Bronchial epithelial cell (primary cell): Measurements from ENCODE around the gene RMDN3. TPM values are rescaled to one million over a fixed set of nuclear protein-coding genes. Genes with fewer than 3 reads are reported as not detected.

Source experiments
- DNase-seq: peaks from one replicate; pipeline ENCODE4 v3.0.0-alpha.2; 2010; ENCODE audit warnings: low read depth
- FAIRE-seq: peaks from 2 replicates; lab custom pipeline; 2011; peaks lifted over from hg19 to GRCh38; lab: Jason Lieb, UNC
- H3K27me3 ChIP-seq: 2 replicates; pipeline ENCODE4 v1.5.1; 2011; ENCODE audit warnings: low read length; ENCODE audit not compliant: control insufficient read depth, insufficient read depth
- H3K36me3 ChIP-seq: 2 replicates; pipeline ENCODE4 v1.5.1; 2011; ENCODE audit warnings: low read length; ENCODE audit not compliant: control insufficient read depth, insufficient read depth
- H3K4me3 ChIP-seq: 2 replicates; pipeline ENCODE4 v1.5.1; 2011; ENCODE audit warnings: mild to moderate bottlenecking, low read depth, low read length, control low read depth
- total RNA-seq: library from RNA; depleted of rRNA; stranded (reverse); fragments of >200 nt; gene quantifications from 2 replicates; pipeline ENCODE4 v1.2.1, GENCODE V29; 2014
- TF ChIP-seq, protein P1 (sequence below): IDR thresholded peaks from 2 replicates; pipeline ENCODE4 v1.5.1; 2011; ENCODE audit warnings: mild to moderate bottlenecking, moderate library complexity, low read length, control low read depth, inconsistent platforms; ENCODE audit not compliant: insufficient read depth, severe bottlenecking

Gene RMDN3
- total RNA-seq, 1 donor from 2014 or later: 15.0 TPM

DNA sequence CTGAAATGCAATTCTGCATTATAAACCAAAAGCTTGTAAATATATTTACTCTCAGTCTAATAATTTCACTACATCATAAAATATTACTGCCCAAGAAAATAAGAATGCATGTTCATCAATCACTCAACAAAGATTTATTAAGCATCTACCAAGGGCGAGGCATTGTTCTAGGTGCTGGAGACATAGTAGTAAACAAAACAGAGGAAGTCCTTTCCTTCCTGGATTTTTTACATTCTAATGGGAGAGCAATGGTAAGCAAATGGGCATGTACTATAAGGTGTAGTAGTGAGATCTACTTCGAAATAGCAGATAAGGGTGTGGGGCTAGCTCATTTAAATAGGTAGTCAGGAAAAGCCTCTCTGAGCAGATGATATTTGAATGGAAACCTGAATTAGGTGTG, 41.0 kb upstream of the RMDN3 start:
- no peak for DNase-seq
- Histone ChIP-seq H3K4me3 (no peak overlapping the region), H3K36me3 (no peaks in the 10 kb centered on the region), H3K27me3 (no peaks in the 10 kb centered on the region)
- FAIRE-seq: no peak
- TF ChIP-seq, protein P1, sequence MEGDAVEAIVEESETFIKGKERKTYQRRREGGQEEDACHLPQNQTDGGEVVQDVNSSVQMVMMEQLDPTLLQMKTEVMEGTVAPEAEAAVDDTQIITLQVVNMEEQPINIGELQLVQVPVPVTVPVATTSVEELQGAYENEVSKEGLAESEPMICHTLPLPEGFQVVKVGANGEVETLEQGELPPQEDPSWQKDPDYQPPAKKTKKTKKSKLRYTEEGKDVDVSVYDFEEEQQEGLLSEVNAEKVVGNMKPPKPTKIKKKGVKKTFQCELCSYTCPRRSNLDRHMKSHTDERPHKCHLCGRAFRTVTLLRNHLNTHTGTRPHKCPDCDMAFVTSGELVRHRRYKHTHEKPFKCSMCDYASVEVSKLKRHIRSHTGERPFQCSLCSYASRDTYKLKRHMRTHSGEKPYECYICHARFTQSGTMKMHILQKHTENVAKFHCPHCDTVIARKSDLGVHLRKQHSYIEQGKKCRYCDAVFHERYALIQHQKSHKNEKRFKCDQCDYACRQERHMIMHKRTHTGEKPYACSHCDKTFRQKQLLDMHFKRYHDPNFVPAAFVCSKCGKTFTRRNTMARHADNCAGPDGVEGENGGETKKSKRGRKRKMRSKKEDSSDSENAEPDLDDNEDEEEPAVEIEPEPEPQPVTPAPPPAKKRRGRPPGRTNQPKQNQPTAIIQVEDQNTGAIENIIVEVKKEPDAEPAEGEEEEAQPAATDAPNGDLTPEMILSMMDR: no peak

DNA sequence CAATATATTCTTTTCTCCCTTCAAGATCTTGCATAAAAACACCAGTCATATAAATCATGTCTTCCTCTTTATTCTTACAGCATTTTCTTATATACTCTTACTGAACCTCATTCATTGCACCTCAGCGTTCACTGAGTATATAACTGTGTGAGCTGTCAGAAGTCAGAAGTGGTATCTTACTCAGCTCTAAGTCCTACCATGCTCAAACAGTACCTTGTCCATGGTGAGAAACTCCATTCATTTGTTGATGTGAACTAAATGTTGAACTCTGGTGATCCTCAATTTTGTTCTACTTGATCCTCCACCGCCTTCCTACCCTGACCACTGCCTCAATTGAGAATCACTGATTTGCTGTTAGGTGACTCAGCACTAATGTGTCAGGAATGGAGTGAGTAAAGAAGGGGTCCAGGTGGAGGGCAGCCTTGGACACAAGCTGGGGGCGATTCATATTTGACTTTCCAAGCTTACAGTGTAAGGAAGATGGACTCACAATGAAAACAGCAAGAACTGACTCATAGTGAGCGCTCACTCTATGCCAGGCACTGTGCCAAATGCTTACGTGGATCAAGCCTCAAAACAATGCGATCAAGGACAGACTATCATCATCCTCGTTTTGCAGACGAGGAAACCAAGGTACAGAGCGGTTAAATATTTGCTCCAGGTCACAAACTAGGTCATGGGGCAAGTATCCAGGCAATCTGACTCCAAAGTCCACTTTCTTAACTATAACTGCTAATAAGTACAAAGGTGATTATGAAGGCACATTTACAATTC, 38.3 kb upstream of the RMDN3 start:
- Histone ChIP-seq H3K36me3 (no peaks in the 10 kb centered on the region), H3K4me3 (no peak overlapping the region), H3K27me3 (no peaks in the 10 kb centered on the region)
- FAIRE-seq (peak; percentile 36), DNase-seq (peak; percentile 98)
- TF ChIP-seq, protein P1: no peak

DNA sequence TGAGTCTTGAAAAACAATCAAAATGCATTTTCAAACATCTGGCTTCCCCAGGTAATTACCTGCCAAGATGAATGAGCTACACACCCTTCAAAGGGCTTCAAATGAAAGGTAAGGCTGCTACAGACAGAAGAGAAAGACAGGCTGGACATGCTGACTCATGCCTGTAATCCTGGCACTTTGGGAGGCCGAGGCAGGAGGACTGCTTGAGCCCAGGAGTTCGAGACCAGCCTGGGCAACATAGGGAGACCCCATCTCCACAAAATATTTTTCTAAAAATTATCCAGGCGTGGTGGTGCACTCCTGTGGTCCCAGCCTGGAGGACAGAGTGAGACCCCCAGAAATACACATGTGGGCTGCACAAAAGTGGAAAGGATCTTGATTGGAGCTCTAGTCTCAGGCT, 37.3 kb upstream of the RMDN3 start:
- Histone ChIP-seq H3K27me3 (no peaks in the 10 kb centered on the region), H3K36me3 (no peaks in the 10 kb centered on the region), H3K4me3 (no peak overlapping the region)
- FAIRE-seq: no peak
- no peak for DNase-seq
- TF ChIP-seq, protein P1: no peak

DNA sequence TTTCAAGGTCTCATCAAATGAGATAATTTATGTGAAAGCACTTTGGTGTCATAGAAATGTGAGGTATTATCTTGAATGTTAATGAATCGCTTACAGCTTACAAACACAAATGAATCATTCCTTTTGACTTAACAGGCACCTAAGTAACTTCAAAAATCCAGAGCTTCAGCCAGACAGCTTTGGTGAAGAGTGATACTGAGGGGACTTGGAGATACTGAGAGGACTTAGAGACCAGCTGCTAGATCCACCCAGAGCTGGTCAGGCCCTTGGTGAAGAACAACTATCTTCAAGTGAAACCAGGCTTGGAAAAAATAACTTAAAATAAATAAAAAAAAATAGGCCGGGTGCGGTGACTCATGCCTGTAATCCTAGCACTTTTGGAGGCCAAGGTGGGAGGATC, 35.7 kb upstream of the RMDN3 start:
- H3K4me3 ChIP-seq: no peak overlapping the region
- no peak for FAIRE-seq
- H3K27me3 ChIP-seq: no peaks in the 10 kb centered on the region
- TF ChIP-seq, protein P1: no peak
- peak; percentile 71 for DNase-seq
- H3K36me3 ChIP-seq: no peaks in the 10 kb centered on the region

DNA sequence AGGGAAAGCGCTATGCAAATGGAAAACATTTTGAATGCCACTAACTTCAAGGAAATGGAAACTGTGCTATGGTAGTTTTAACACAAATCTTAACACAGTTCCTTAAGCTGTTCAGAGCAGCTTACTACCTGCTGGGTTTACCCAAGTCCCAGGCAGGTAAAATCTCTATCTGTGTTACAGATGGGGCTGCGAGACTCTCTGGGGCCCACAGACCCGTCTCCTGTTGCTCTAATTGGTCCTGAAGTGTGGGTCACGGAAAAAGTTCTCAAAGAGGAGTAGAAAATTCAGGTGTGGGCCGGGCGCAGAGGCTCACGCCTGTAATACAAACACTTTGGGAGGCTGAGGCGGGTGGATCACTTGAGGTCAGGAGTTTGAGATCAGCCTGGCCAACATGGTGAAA, 34.9 kb upstream of the RMDN3 start:
- no peak for DNase-seq
- no peak overlapping the region for H3K4me3 ChIP-seq
- TF ChIP-seq, protein P1: no peak
- H3K27me3 ChIP-seq: no peaks in the 10 kb centered on the region
- no peaks in the 10 kb centered on the region for H3K36me3 ChIP-seq
- no peak for FAIRE-seq

- TF ChIP-seq, protein P1: no peak
- Histone ChIP-seq H3K27me3 (no peaks in the 10 kb centered on the region), H3K36me3 (no peaks in the 10 kb centered on the region), H3K4me3 (no peak overlapping the region)
- no peak for FAIRE-seq
- no peak for DNase-seq
These were observed 34.1 kb upstream of the RMDN3 start for GRCh38 chr15:40789119-40789518.
